Cerebellar cortex (tissue), 1 donor: Measurements from ENCODE around the gene PPP6R2.
"Not testable (repeated sequence)": the region's sequence is repeated elsewhere in the genome, so short reads cannot be mapped to it uniquely, and the experiment has no call there.

Source experiments
- DNase-seq: peaks from one replicate; pipeline ENCODE4 v3.0.0-alpha.2; 2015; ENCODE audit warnings: low spot score

PPP6R2 gene

GRCh38 chr22:50398831-50399648 is 55.9 kb downstream of the PPP6R2 start:
- peak; percentile 79 for DNase-seq

- peak; percentile 69 for DNase-seq
Observed at GRCh38 chr22:50399751-50400331, 56.7 kb downstream of the PPP6R2 start.

DNA sequence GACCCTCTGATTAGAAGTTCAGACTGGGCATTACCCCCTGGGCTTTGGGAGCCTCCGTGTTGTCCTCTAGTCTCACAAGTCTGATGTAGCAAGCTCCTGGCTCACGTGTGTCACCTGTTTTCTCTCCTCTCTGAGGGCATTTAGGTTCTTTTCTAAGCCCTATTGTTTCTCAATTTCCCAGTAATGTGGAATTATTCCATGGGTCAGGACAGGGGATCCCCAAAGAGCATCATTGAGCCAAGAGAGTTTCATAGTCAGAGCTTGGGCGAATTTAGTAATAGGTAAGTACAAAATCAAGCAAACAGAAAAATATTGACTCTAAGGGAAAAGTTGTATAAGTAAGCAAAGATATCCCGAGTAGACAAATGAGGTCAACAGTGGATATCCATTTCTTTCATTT is 57.3 kb downstream of the PPP6R2 start:
- DNase-seq = no peak

- DNase-seq = no peak
Observed at GRCh38 chr22:50400931-50401330, 57.8 kb downstream of the PPP6R2 start.

DNA sequence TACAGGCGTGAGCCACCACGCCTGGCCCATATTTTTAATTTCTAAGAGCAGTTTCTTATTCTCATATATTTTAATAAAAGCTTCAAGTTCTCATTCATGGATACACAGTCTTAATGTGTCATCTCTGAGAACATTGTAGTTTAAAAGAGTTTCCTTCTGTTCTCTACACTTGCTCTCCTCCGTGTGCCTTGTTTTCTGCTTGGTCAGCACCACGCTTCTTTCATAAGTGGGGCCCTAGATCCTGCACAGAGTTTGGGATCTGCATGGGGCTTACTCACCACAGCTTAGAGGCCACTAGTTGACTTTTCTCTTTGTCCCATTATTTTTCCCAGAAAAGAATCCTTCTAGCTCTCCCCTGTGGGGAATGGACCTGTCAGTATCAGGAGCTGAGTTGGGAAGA is 58.8 kb downstream of the PPP6R2 start:
- no peak for DNase-seq

DNA sequence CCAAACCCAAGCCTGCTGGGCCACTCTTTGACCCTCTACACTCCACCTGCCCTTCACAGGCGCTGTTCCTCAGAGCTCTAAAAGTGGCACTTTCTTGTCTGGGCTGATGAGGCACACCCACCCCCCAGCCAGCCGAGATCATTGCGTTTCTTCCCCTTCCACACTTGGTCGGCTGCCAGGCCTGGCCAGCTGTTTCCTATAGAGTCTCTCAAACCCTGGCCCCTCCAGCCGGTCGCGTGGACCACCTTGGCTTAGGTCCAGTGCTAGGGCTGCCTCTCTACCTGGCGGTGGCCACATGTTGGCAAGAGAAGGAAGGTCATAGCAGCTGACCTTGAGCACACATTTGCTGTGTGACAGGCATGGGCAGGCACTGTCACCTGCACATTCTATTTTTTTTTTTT is 60.6 kb downstream of the PPP6R2 start:
- no peak for DNase-seq

DNA sequence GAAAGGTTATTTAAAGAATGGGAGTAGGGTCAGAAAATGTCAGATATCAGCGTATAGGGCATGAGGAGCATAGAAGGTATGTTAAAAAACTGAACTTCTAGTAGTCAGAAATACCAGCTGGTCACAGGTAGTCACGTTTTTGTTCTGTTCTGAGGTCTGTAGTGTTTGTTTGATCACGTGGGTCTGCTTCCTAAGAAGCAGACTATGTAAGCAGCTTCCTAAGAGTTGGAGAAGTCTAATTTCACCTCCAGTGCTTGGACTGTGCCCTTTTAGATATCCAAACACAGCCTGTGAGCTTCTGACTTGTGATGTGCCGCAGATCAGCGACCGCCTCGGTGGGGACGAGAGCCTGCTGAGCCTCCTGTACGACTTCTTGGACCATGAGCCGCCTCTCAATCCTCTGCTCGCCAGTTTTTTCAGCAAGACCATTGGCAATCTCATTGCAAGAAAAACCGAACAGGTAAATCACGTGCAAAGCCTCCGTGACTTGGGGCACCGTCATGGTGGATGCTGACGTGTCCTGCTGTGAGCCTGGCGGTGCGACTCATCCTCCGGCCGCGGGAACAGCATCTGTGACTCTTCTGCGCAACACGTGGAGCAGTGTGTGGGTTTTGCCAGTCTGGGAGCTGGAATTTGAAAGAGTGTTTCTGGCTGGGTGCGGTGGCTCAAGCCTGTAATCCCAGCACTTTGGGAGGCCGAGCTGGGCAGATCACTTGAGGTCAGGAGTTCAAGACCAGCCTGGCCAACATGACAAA is 63.5 kb downstream of the PPP6R2 start:
- peak; percentile 48 for DNase-seq

DNA sequence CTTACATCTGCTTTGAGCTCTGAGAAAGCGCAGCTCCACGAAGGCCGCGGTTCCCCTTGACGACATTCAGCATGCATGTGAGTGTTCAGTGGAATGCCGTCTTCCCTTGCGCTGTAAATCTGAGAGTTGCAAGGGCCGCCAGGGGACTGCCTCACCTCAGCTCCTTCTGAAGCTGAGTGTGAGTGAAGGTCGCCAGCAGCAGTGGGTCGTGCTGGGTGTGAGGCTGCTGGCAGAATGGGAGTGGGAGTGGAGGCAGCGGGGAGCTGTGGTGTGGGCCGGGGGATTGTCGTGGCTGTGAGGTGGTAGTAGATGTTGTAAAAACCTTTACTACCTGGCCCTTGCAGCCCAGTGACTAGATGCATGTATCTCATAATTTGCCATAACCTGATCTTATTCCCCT is 65.2 kb downstream of the PPP6R2 start:
- DNase-seq = no peak

DNA sequence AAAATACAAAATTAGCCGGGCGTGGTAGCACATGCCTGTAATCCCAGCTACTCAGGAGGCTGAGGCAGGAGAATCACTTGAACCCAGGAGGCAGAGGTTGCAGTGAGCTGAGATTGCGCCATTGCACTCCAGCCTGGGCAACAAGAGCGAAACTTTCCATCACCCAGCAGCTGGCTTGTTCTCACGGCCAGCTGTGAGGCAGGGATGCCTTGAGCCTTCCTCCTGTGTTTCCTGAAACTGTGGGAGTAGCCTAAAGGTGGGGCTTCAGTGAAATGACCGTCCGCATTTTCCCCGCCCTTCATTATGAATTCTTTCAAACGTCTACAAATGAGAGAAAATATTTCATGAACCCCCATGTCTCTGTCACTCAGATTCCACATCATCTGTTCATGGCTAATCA is 65.8 kb downstream of the PPP6R2 start:
- not testable (repeated sequence) for DNase-seq

- DNase-seq = no peak
Observed at GRCh38 chr22:50414476-50415248, 71.5 kb downstream of the PPP6R2 start.

DNA sequence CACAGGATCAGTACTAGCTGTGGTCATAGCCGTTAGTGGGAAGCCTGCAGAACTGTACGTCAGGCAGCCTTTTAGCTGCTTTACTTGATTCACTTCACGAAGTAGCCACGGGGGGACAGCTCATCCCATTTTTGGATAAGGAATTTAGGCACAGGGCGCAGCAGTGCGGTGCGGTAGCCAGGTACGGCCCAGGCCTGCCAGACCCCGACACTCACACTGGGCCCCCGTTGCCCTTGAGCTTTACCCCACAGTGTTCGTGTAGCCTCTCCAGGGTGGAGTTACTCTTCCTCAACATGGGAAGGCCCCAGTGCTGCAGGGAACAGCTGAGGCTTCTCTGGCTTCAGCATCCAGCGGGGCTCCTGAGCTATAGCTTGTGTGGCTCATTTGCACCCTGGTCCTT is 72.3 kb downstream of the PPP6R2 start:
- no peak for DNase-seq

GRCh38 chr22:50416996-50417395 is 73.9 kb downstream of the PPP6R2 start:
- DNase-seq = peak; percentile 94

DNA sequence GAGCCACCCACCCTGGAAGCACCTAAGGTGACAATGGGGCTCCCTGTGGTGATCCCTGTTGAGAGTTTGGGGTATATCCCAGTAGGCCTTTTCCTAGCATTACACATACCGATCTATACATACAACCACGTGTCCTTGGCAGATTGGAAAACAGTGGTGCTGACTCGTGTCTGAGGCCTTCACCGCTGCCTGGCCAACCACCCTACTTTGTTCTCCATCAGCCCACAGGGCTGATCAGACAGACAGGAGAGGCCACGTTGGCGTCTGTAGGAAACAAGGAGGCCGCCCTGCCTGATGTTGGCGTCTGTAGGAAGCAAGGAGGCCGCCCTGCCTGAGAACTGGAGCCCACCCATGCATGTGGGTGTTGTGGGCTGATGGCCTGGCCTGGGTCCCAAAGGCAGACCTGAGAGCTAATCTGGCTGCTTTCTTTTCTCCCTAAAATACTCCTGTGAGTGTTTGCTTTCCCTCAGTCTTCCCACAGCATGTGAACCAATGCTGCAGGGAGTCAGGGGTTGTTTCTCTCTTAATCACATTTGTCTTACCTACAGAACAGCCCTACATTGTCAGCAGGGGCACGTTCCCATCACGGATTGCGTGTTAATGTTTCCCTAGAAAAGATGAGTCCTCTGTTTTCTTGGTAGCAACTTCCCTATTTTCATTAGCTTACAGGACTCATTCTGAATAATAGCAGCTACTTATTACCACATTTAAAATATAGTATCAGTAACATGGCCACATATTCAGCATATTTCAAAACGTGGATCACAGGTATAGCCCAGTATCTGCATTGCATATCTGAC is 74.5 kb downstream of the PPP6R2 start:
- DNase-seq = no peak

GRCh38 chr22:50418624-50419023 is 75.5 kb downstream of the PPP6R2 start:
- peak; percentile 46 for DNase-seq

GRCh38 chr22:50419116-50419515 is 76.0 kb downstream of the PPP6R2 start:
- DNase-seq = no peak

DNA sequence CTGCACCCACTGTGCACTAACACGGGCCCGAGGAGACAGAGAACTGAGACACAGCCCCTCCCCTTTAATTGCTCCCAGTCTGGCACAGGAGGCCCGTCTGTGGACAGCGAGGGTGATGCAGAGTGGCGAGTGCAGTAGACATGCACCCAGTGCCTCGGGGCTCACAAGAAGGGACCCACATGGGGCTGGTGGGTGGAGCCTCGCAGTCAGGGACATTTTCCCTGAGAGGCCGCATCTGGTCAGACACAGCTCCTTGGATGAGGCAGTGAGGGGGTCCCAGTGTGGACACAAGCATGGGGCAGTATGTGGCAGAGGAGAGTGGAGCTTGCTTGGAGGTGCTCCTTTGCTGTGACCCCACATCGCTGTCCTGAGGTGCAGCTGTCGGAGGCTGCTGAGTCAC is 76.9 kb downstream of the PPP6R2 start:
- DNase-seq = no peak

DNA sequence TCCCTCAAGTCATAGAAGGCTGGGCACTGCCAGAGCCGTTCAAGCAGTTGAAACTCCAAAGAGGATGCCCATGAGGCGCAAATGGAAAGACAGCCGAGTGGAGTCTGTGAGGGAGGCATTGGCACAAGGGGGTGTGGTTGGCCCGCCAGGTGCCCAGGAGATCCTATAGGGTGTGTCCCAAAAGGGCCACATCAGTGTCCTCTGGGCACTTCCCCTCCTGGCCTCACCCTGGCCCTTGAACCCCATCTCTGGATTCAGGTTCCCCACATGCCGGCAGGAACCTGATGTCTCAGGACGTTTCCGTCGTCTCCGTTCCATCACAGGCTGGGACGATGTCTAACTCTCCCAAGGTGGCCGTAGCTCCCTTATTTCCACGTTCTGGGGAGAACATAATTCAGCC is 77.5 kb downstream of the PPP6R2 start:
- no peak for DNase-seq

- DNase-seq = no peak
Observed at GRCh38 chr22:50422046-50422445, 78.9 kb downstream of the PPP6R2 start.

GRCh38 chr22:50422961-50423815 is 80.1 kb downstream of the PPP6R2 start:
- DNase-seq = no peak

GRCh38 chr22:50423956-50424355 is 80.8 kb downstream of the PPP6R2 start:
- no peak for DNase-seq
